Stimulated activated CD8-positive, alpha-beta memory T cell treated with anti-CD3 and anti-CD28 coated beads, Interleukin-2, amount 100 ng/mL, for 48 hours (primary cell): ENCODE data around the gene FAM120A.
A peak's percentile ranks its signal among the peaks of the same experiment; 100 is the strongest.

ENCODE experiments used
- DNase-seq, 2 donors: peaks; one replicate each; pipeline ENCODE4 v3.0.0-alpha.2; 2020; ENCODE audit warnings: low read depth in 2 of 2

FAM120A gene

GRCh38 chr9:93451849-93452709, 594 bp downstream of the FAM120A start:
- peak; percentile 19 to 24 for DNase-seq

GRCh38 chr9:93452710-93453046, 1.2 kb downstream of the FAM120A start:
- no peak for DNase-seq

GRCh38 chr9:93453047-93453914, 1.8 kb downstream of the FAM120A start, which contains the start of gene FAM120AOS:
Gene FAM120AOS, minus strand, starts transcription at chr9:93453581. Its CDS starts 872 bp downstream, at chr9:93452709.
- peak; percentile 69 to 77 for DNase-seq

- DNase-seq = no peak
Observed at GRCh38 chr9:93456022-93456421, 4.5 kb downstream of the FAM120A start.

GRCh38 chr9:93456504-93456903, 5.0 kb downstream of the FAM120A start:
- no peak for DNase-seq

GRCh38 chr9:93457006-93457405, 5.5 kb downstream of the FAM120A start:
- no peak for DNase-seq

- DNase-seq = no peak
Observed at GRCh38 chr9:93458712-93459111, 7.2 kb downstream of the FAM120A start.

GRCh38 chr9:93459432-93459847, 8.0 kb downstream of the FAM120A start:
- no peak for DNase-seq

- no peak for DNase-seq
Observed at GRCh38 chr9:93460689-93461413, 9.4 kb downstream of the FAM120A start.

- DNase-seq = no peak
Observed at GRCh38 chr9:93461414-93461743, 9.9 kb downstream of the FAM120A start.

- DNase-seq = no peak
Observed at GRCh38 chr9:93461821-93462220, 10.3 kb downstream of the FAM120A start.

GRCh38 chr9:93463638-93464248, 12.3 kb downstream of the FAM120A start:
- no peak for DNase-seq

- DNase-seq = no peak
Observed at GRCh38 chr9:93464395-93464794, 12.9 kb downstream of the FAM120A start.

- DNase-seq = no peak
Observed at GRCh38 chr9:93464876-93465275, 13.4 kb downstream of the FAM120A start.

GRCh38 chr9:93465855-93466254, 14.4 kb downstream of the FAM120A start:
- DNase-seq = no peak

- DNase-seq = no peak
Observed at GRCh38 chr9:93466416-93467061, 15.1 kb downstream of the FAM120A start.

GRCh38 chr9:93467062-93467416, 15.6 kb downstream of the FAM120A start:
- no peak for DNase-seq

GRCh38 chr9:93467462-93467861, 16.0 kb downstream of the FAM120A start:
- no peak for DNase-seq

GRCh38 chr9:93468763-93469456, 17.4 kb downstream of the FAM120A start:
- no peak for DNase-seq

GRCh38 chr9:93470391-93470790, 18.9 kb downstream of the FAM120A start:
- DNase-seq = no peak

- no peak for DNase-seq
Observed at GRCh38 chr9:93471124-93471523, 19.6 kb downstream of the FAM120A start.
